GM19035 (cell line): ENCODE results near the gene SLC7A8.

ENCODE experiments used
- ATAC-seq: cut with Tn5 transposase; IDR thresholded peaks from one replicate; pipeline ENCODE4 v1.9.1; 2021; ENCODE audit not compliant: unreplicated experiment

The SLC7A8 gene

DNA sequence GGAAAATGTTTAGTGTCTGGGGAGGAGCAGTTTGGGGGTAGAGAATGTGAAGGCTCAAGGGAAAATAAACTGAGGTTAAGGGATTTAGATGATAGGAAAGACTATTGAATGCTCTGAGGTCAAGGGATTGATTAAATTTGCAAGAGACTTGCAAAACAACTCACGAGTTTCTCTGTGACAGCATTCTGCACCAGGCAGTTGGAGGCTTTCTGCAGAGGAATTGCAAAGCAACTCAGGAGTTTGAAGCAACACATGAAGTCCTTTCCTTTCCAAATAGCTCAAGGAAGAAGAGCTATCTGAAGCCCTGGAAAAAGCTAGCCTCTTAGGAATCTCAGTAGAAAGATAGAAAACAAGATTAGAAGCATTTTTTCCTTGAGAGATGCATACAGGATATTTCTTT is 23.9 kb downstream of the SLC7A8 start:
- no peak for ATAC-seq

DNA sequence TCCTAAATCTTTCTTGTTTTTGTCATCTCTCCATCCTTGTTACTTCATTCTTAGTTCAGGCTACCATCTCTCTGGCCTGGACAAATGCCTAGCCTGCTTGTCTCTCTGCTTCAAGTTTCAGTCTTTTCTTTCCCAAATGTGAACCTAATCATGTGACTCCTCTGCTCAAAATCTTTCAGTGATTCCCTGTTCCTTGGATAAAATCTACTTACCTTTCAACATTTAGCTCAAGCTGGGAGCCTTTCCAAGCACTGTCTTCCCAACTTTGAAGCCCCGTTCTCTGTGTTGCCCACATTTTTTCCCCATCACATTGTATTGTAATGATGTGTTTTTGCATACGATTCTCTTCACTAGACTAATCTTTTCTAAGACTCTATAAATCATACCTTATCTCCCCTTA is 24.7 kb downstream of the SLC7A8 start:
- no peak for ATAC-seq

DNA sequence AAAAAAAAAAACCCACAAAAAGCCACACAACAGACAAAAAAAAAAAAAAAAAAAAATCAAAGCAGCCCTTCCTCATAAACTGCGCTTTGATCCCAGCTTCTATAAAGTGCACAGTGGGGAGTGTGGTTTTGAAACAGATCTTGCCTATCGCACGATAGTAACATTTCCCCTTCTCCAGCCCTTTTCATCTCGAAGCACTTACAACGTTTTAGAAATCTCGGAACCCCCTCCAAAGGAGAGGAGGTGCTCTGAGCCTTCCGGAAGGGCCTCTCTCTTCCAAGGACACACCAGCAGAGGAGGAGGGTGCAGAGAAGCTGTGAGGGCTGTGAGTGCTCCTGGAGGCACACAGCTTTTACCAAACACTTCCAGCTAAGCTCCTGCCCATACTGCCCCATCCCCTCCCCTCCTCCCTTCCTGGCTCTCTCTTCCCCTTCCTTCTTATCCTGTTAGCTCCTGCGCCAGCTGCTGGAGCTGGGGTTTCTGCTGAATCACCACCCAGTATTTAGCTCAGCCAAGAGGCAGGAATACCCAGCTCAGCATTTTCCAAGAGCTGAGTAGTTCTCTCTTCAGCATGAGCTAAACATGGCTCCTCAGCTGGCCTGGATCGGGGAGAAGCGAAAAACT is 28.4 kb downstream of the SLC7A8 start:
- no peak for ATAC-seq

DNA sequence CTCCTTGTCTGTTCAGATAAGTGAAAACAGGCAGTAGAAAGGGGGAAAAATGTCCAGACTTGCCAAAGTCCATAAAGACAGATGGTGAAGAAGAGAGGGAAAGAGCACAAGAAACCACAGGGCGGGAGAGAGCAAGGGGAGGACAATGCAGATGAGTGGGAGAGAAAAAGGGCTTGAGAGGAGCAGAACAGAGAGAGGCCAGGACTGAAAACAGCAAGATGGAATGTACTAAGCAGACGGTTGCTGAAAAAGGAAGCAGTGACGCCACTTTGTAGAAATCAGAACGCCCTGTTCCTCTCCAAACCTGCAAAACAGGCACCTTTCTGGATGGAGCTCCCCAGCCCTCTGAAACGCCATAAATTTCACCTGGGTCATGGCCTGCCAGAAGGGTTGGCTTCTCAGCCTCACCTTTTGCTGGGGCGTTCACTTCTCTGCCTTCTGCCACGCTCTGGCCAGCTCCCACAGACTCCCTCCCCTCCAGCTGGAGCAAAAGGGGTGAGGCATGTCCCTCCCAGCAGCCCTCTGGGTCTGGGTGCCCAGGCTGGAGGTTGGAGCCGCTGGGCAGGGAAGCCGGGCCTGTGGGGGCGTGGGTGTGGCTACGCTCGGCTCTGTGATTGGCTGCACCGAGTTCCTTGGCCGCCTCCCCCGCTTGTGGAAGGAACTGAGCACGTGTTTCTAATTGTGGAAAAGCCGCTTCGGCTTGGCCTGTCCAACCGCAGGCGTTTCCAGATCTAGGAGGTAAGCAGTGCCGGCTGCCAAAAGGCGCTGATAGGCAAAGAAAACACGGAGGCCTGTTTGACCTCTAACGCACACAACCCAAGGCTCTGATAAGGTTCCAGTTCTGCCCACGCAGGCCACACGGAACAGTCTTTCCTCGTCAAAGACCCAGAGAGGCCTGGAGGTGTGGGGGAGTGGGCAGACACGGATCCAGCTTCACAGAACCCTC is 29.3 kb downstream of the SLC7A8 start:
- no peak for ATAC-seq

GRCh38 chr14:23151342-23151741 is 32.1 kb downstream of the SLC7A8 start:
- ATAC-seq = no peak

DNA sequence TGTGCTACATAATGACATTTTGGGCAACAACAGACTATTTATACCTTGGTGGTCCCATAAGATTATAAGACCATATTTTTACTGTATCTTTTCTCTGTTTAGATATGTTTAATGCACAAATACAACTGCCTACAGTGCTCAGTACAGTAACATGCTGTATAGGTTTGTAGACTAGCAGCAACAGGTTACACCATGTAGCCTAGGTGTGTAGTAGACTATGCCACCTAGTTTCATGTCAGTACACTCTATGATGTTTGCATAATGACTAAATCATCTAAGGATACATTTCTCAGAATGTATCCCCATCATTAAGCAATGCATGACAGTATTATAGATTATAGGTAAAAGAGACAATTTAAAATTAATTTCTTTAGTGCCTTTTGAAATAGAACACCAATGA is 33.7 kb downstream of the SLC7A8 start:
- ATAC-seq = no peak

GRCh38 chr14:23148591-23149249 is 34.7 kb downstream of the SLC7A8 start:
- no peak for ATAC-seq

DNA sequence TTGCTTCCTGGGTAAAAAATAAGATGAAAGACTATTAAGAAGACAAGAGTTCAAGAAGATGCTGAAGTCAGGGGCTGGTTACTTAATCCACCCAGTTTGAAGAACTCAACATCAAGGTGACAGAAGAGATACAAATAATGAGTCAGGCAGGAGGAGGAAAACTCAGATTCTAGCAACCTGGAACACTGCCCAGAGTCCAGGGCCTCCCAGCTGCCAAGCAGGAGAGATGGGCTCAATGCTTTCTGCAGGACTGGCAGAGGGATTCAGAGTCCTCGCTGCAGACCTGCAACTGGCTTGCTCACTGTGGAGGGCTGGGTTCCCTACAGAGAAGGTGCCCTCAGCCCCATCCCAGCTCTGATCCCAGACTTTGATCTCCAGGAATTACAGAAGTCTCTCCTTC is 35.8 kb downstream of the SLC7A8 start:
- no peak for ATAC-seq

- no peak for ATAC-seq
Measured at GRCh38 chr14:23146980-23147379, 36.5 kb downstream of the SLC7A8 start.

DNA sequence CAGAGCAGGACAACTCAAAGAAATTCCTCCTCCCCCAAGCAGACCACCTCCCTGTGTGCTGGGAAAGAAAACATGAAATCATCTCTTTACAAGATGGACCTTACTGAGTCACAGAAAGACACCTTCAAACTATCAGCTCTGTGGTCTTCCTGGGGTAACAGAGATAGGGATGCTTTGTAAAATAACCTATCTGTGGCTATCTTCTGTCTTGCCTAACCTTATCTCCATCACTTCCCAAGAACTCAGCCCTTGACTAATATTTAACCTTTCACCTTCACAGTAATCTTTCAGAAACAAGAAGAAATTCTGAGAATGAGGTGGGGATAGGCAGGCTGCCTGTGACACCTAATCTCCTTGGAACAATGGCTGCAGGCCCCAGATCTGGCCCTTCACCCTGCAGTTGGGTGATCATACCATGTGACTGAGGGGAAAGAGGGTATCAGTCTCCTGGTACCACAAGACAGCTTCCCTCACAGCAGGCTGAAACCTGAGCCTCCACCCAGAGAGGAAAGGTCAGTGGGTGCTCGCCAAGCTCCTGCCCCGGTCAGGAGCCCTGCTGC is 37.0 kb downstream of the SLC7A8 start:
- no peak for ATAC-seq

DNA sequence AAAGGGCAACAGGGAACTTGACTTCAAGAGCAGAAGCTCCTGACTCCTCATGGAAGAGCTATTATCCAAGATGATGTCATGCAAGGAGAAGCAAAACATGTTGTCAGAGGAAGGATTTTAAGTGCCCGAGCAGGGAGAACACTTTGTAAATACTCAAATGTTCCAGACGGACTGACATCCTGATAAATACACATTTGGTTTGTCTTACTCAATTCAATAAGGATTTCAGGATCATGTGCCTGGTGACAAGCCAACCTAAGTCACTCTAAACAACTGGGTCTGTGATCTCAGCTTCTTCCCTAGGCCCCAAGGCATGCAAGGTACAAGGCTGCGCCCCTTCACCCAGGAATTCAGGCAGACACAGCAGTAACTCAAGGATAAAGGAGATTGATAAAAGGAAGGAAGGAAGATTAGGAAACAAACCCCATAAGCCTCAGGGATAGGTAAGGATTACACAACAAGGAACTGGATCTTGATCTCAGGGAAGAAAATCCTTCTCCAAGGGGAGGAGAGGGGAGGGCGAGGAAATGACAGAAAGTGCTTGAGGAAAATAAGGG is 37.6 kb downstream of the SLC7A8 start:
- ATAC-seq = no peak

DNA sequence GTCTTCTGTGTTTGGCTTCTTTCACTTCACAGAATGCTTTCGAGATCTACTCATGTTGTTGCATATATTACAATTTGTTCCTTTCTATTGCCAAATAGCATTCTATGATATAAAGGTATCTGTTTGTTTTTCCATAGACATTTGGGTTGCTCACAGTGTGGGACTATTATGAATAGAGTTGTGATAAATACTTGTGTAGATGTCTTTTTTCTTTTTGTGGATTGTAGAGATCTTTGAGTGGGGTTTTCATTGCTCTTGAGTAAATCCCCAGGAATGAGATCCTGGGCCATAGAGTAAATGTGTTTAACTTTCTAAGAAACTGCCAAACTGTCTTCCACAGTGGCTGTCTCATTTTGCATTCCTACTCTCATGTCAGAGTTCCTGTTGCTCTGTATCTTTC is 39.5 kb downstream of the SLC7A8 start:
- no peak for ATAC-seq

- no peak for ATAC-seq
Measured at GRCh38 chr14:23142826-23143225, 40.6 kb downstream of the SLC7A8 start.

DNA sequence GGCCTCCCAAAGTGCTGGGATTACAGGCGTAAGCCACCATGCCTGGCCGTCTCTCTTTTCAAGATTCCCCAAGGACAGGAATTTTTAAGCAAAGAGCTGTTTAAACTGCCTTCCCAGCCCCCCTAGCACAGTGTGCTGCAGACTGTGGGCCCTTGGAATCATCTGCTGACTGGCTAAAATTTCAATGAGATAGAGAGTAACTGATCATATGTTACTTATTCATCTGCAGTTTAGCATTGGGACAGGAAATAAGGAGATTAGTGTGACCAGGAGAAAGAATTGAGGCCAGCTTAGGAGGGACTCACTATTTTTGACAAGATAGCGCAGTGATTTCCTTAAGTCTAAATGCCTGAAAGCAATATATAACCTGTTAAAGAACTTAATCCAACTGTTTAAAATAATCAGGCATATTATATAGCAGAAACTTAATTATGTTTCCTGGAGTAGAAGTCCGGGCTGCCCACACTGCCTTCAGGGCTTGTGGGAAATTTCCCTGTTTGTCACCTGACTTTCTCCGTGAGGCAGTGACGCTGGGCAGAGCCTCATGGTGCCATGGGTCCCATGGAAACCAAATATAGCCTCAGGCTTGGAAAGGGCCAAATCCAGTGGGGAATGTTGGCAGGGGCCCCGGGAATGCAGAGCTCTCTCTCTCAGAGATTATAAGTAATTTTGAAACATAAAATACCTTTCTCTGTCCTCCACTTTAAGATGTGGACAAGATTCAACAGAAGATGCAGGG is 41.6 kb downstream of the SLC7A8 start:
- ATAC-seq = no peak

DNA sequence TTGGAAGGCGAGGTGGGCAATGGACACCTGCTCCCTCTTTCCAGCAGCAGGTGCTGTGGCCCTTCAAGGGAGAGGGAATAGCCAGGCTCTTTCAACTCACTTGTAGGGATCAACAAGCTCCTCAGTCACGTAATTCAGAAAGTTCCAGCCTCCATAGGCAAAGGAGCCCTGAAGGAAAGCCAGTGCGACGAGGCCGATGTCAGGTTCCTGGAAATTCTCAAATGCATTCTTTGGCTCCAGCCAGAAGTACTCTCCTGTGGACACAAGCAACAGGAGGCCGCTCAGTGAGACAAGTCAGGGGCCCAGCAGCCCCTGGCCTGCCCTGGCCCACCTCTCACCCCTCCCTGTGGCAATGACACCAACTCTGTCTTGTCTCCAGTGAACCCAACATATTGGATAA is 43.1 kb downstream of the SLC7A8 start:
- no peak for ATAC-seq

GRCh38 chr14:23139874-23140273 is 43.6 kb downstream of the SLC7A8 start:
- no peak for ATAC-seq

GRCh38 chr14:23137813-23138535 is 45.5 kb downstream of the SLC7A8 start:
- ATAC-seq = no peak

- ATAC-seq = no peak
Measured at GRCh38 chr14:23137192-23137812, 46.2 kb downstream of the SLC7A8 start.

DNA sequence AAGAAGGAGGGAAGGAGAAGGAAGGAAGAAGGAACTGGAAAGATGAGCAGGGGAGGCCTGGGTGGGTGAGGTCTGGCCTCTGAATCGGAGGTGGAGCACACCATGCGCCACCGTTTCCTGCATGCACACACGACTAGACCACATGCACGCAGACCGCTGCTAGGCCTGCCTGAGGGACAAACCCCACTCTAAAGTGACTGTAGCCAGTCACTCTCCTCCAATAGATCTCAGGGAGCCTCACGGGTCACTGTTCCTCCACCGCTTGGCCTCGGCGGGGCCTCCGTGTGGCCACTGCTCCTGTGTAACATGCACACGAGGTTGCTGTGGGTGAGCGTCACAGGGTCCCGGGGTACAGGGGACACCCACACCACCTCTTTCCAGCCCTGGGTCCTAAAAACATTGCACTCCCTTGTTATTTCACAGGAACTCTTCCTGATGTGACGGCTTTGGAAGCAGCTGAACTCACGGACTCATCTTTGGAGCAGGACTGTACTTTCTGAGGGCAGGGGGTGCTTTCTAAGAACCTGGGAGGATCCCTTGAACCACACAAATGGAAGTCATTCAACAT is 46.8 kb downstream of the SLC7A8 start:
- ATAC-seq = no peak
